CD14-positive monocyte (primary cell): ENCODE measurements around the gene ZNF681. TPM values are rescaled to one million over a fixed set of nuclear protein-coding genes. Genes with fewer than 3 reads are reported as not detected.

Source experiments
- DNase-seq, 3 donors: peaks; one replicate each; pipeline ENCODE4 v3.0.0-alpha.2; 2011 to 2022
- H2AFZ ChIP-seq: 2 replicates; pipeline ENCODE4 v1.6.0; 2012; ENCODE audit warnings: mild to moderate bottlenecking, low read depth, low read length, inconsistent platforms; ENCODE audit not compliant: insufficient read depth, poor library complexity, severe bottlenecking
- H3K27ac ChIP-seq, 2 donors: 1 replicate in 1 of 2; 2 replicates in 1 of 2; pipeline ENCODE4 v1.5.1; 2012 to 2013; ENCODE audit warnings: low read length in 2 of 2, control low read depth in 1 of 2, inconsistent platforms in 1 of 2, low read depth in 1 of 2, mild to moderate bottlenecking in 1 of 2
- H3K27me3 ChIP-seq, 2 donors: one replicate each; pipeline versions ENCODE4 v1.6.0 to v1.6.1; 2011 to 2013; ENCODE audit warnings: low read length in 2 of 2; ENCODE audit not compliant: control insufficient read depth in 2 of 2, insufficient read depth in 2 of 2
- H3K36me3 ChIP-seq, 2 donors: replicated peaks in 1 of 2; 1 replicate in 1 of 2; 2 replicates in 1 of 2; pipeline versions ENCODE4 v1.5.1 to v1.6.1; 2012 to 2013; ENCODE audit warnings: low read length in 2 of 2, control low read depth in 1 of 2, inconsistent platforms in 1 of 2, mild to moderate bottlenecking in 1 of 2; ENCODE audit not compliant: insufficient read depth in 2 of 2, control insufficient read depth in 1 of 2
- H3K4me1 ChIP-seq, 2 donors: 1 replicate in 1 of 2; 2 replicates in 1 of 2; pipeline versions ENCODE4 v1.5.1 to v1.6.1; 2012 to 2013; ENCODE audit warnings: low read length in 2 of 2, control low read depth in 1 of 2, inconsistent platforms in 1 of 2, mild to moderate bottlenecking in 1 of 2, moderate library complexity in 1 of 2; ENCODE audit not compliant: insufficient read depth in 2 of 2, control insufficient read depth in 1 of 2
- H3K4me2 ChIP-seq: replicated peaks from 2 replicates; pipeline ENCODE3; 2012; ENCODE audit warnings: low read length, moderate library complexity, mild to moderate bottlenecking; ENCODE audit not compliant: poor library complexity, severe bottlenecking; ENCODE audit errors: extremely low read depth
- H3K4me3 ChIP-seq, 3 experiments: fragments of 200-600 bp in 1 of 3; sonication (generic) in 1 of 3; replicated peaks in 1 of 3; 1 replicate in 2 of 3; 2 replicates in 1 of 3; pipeline ENCODE4 v1.5.1; 2011 to 2013; ENCODE audit warnings: low read length in 3 of 3, mild to moderate bottlenecking in 3 of 3, control low read depth in 2 of 3, low read depth in 2 of 3, inconsistent platforms in 1 of 3, moderate library complexity in 1 of 3
- H3K79me2 ChIP-seq: 2 replicates; pipeline ENCODE4 v1.6.0; 2012; ENCODE audit warnings: mild to moderate bottlenecking, control low read depth, inconsistent platforms, low read length, moderate library complexity; ENCODE audit not compliant: insufficient read depth
- H3K9ac ChIP-seq: 2 replicates; pipeline ENCODE4 v1.6.0; 2017; ENCODE audit warnings: low read length, mild to moderate bottlenecking; ENCODE audit not compliant: insufficient read depth, poor library complexity, severe bottlenecking
- H3K9me3 ChIP-seq, 2 donors: replicated peaks in 1 of 2; 1 replicate in 1 of 2; 2 replicates in 1 of 2; pipeline versions ENCODE4 v1.5.1 to v1.6.1; 2012 to 2013; ENCODE audit warnings: low read length in 2 of 2, control low read depth in 1 of 2; ENCODE audit not compliant: control insufficient read depth in 1 of 2, insufficient read depth in 1 of 2
- H4K20me1 ChIP-seq: 2 replicates; pipeline ENCODE4 v1.6.0; 2012; ENCODE audit warnings: mild to moderate bottlenecking, low read length, control low read depth, moderate library complexity; ENCODE audit not compliant: insufficient read depth
- H3K27ac Mint-ChIP-seq, 7 donors: one replicate each; pipeline ENCODE4 v1.8.0; 2020; ENCODE audit warnings: mild to moderate bottlenecking in 7 of 7, mixed read lengths in 7 of 7, moderate library complexity in 6 of 7, inconsistent platforms in 2 of 7
- H3K27me3 Mint-ChIP-seq, 3 donors: one replicate each; pipeline ENCODE4 v1.8.0; 2021 to 2022; ENCODE audit warnings: low read depth in 3 of 3, mild to moderate bottlenecking in 3 of 3, mixed read lengths in 3 of 3, moderate library complexity in 3 of 3, inconsistent platforms in 1 of 3
- H3K36me3 Mint-ChIP-seq, 2 donors: one replicate each; pipeline ENCODE4 v1.8.0; 2020; ENCODE audit warnings: mixed read lengths in 2 of 2, inconsistent platforms in 1 of 2, mild to moderate bottlenecking in 1 of 2
- H3K4me1 Mint-ChIP-seq: one replicate; pipeline ENCODE4 v1.8.0; 2020; ENCODE audit warnings: mild to moderate bottlenecking, mixed read lengths
- H3K4me3 Mint-ChIP-seq, 2 donors: one replicate each; pipeline ENCODE4 v1.8.0; 2020; ENCODE audit warnings: mild to moderate bottlenecking in 2 of 2, mixed read lengths in 2 of 2, moderate library complexity in 1 of 2
- H3K9me3 Mint-ChIP-seq, 7 donors: one replicate each; pipeline ENCODE4 v1.8.0; 2020 to 2022; ENCODE audit warnings: mixed read lengths in 7 of 7, mild to moderate bottlenecking in 6 of 7, moderate library complexity in 6 of 7, inconsistent platforms in 2 of 7
- CTCF ChIP-seq: fragments of 200-600 bp; IDR thresholded peaks from one replicate; pipeline ENCODE4 v1.8.0; 2022; ENCODE audit warnings: antibody characterized with exemption, mild to moderate bottlenecking
- WGBS: methylation state at CpG from one replicate; pipeline ENCODE4 v1.1.5; 2013; ENCODE audit warnings: missing lambda C conversion rate; ENCODE audit not compliant: insufficient coverage; 5-methylcytosine and 5-hydroxymethylcytosine counted together
- intact Hi-C, 2 donors: fragments of 100-400 bp; cut with micrococcal nuclease; formaldehyde crosslinking; loops; one replicate each; pipeline versions ENCODE4 v1.15.0 to v1.15.1; 2023
- polyA plus RNA-seq, 3 donors: library from polyadenylated mRNA; depleted of rRNA in 1 of 3; unstranded in 2 of 3; stranded (reverse) in 1 of 3; fragments of 300-500 nt in 2 of 3; fragments of >200 nt in 1 of 3; fragmentation: Illumina TruSeq in 2 of 3; gene quantifications; 1 replicate in 2 of 3; 2 replicates in 1 of 3; pipeline ENCODE4 v1.2.3, GENCODE V29; 2012 to 2021

Gene ZNF681
- polyA plus RNA-seq, 3 donors, result 0.04 to 0.19 (median 0.05) TPM

- Histone ChIP-seq H3K4me1 (peaks cover 0 to 7% of the 10 kb centered on the region in 2 donors), H2AFZ (no peak overlapping the region), H3K4me3 (no peak overlapping the region), H3K79me2 (no peaks in the 10 kb centered on the region), H3K9me3 (peaks cover 31 to 33% of the 10 kb centered on the region in 2 donors), H4K20me1 (no peaks in the 10 kb centered on the region), H3K36me3 (no peaks in the 10 kb centered on the region), H3K4me2 (no peak overlapping the region), H3K27me3 (no peaks in the 10 kb centered on the region), H3K27ac (peak overlapping the region in 1 of 2 donors; percentile 65), H3K9ac (no peak overlapping the region)
- peak; percentile 39 to 81 (median 57) for DNase-seq
- Mint-ChIP-seq H3K36me3 (peaks cover 13 to 14% of the 10 kb centered on the region in 2 donors), H3K27ac (peak overlapping the region in 6 of 7 donors; percentile 61 to 93 (median 82)), H3K4me1 (peaks cover 21% of the 10 kb centered on the region), H3K27me3 (peaks cover 0 to 5% (median 0%) of the 10 kb centered on the region in 3 donors), H3K4me3 (no peak overlapping the region), H3K9me3 (peaks cover 11 to 48% (median 30%) of the 10 kb centered on the region in 7 donors)
- intact Hi-C loops, result no loop called here
- TF ChIP-seq CTCF, result no peak
Observed at GRCh38 chr19:23774524-23774971, 15.9 kb upstream of the ZNF681 start.

GRCh38 chr19:23774106-23774505, 15.4 kb upstream of the ZNF681 start:
- H3K27ac ChIP-seq, result peak overlapping the region; percentile 4 to 65
- H3K4me3 ChIP-seq, result no peak overlapping the region
- H3K36me3 ChIP-seq, result no peaks in the 10 kb centered on the region
- peaks cover 0 to 2% (median 0%) of the 10 kb centered on the region in 3 donors for H3K27me3 Mint-ChIP-seq
- peaks cover 21% of the 10 kb centered on the region for H3K4me1 Mint-ChIP-seq
- H3K4me3 Mint-ChIP-seq, result no peak overlapping the region
- 36% methylated on average over 2 of the region's 4 CpGs for WGBS
- H3K79me2 ChIP-seq, result no peaks in the 10 kb centered on the region
- H3K9me3 Mint-ChIP-seq, result peaks cover 11 to 46% (median 29%) of the 10 kb centered on the region in 7 donors
- H3K9me3 ChIP-seq, result peaks cover 31 to 35% of the 10 kb centered on the region in 2 donors
- H3K9ac ChIP-seq, result no peak overlapping the region
- peaks cover 11 to 14% of the 10 kb centered on the region in 2 donors for H3K36me3 Mint-ChIP-seq
- peak overlapping the region in 6 of 7 donors; percentile 35 to 93 (median 82) for H3K27ac Mint-ChIP-seq
- H3K27me3 ChIP-seq, result no peaks in the 10 kb centered on the region
- no peaks in the 10 kb centered on the region for H4K20me1 ChIP-seq
- no peak overlapping the region for H2AFZ ChIP-seq
- H3K4me1 ChIP-seq, result peaks cover 0 to 7% of the 10 kb centered on the region in 2 donors
- no peak for TF ChIP-seq CTCF
- intact Hi-C loops, result no loop called here
- H3K4me2 ChIP-seq, result no peak overlapping the region
- peak in 2 of 3 donors; percentile 52 to 79 for DNase-seq
